CD14-positive monocyte (primary cell): ENCODE results near the gene TTLL11. TPM values are rescaled to one million over a fixed set of nuclear protein-coding genes. Genes with fewer than 3 reads are reported as not detected.

Experiments used
- DNase-seq, 3 donors: peaks; one replicate each; pipeline ENCODE4 v3.0.0-alpha.2; 2011 to 2022
- H2AFZ ChIP-seq: 2 replicates; pipeline ENCODE4 v1.6.0; 2012; ENCODE audit warnings: mild to moderate bottlenecking, low read depth, low read length, inconsistent platforms; ENCODE audit not compliant: insufficient read depth, poor library complexity, severe bottlenecking
- H3K27ac ChIP-seq, 2 donors: 1 replicate in 1 of 2; 2 replicates in 1 of 2; pipeline ENCODE4 v1.5.1; 2012 to 2013; ENCODE audit warnings: low read length in 2 of 2, control low read depth in 1 of 2, inconsistent platforms in 1 of 2, low read depth in 1 of 2, mild to moderate bottlenecking in 1 of 2
- H3K27me3 ChIP-seq, 2 donors: one replicate each; pipeline versions ENCODE4 v1.6.0 to v1.6.1; 2011 to 2013; ENCODE audit warnings: low read length in 2 of 2; ENCODE audit not compliant: control insufficient read depth in 2 of 2, insufficient read depth in 2 of 2
- H3K36me3 ChIP-seq, 2 donors: replicated peaks in 1 of 2; 1 replicate in 1 of 2; 2 replicates in 1 of 2; pipeline versions ENCODE4 v1.5.1 to v1.6.1; 2012 to 2013; ENCODE audit warnings: low read length in 2 of 2, control low read depth in 1 of 2, inconsistent platforms in 1 of 2, mild to moderate bottlenecking in 1 of 2; ENCODE audit not compliant: insufficient read depth in 2 of 2, control insufficient read depth in 1 of 2
- H3K4me1 ChIP-seq, 2 donors: 1 replicate in 1 of 2; 2 replicates in 1 of 2; pipeline versions ENCODE4 v1.5.1 to v1.6.1; 2012 to 2013; ENCODE audit warnings: low read length in 2 of 2, control low read depth in 1 of 2, inconsistent platforms in 1 of 2, mild to moderate bottlenecking in 1 of 2, moderate library complexity in 1 of 2; ENCODE audit not compliant: insufficient read depth in 2 of 2, control insufficient read depth in 1 of 2
- H3K4me2 ChIP-seq: replicated peaks from 2 replicates; pipeline ENCODE3; 2012; ENCODE audit warnings: low read length, moderate library complexity, mild to moderate bottlenecking; ENCODE audit not compliant: poor library complexity, severe bottlenecking; ENCODE audit errors: extremely low read depth
- H3K4me3 ChIP-seq, 3 experiments: fragments of 200-600 bp in 1 of 3; sonication (generic) in 1 of 3; replicated peaks in 1 of 3; 1 replicate in 2 of 3; 2 replicates in 1 of 3; pipeline ENCODE4 v1.5.1; 2011 to 2013; ENCODE audit warnings: low read length in 3 of 3, mild to moderate bottlenecking in 3 of 3, control low read depth in 2 of 3, low read depth in 2 of 3, inconsistent platforms in 1 of 3, moderate library complexity in 1 of 3
- H3K79me2 ChIP-seq: 2 replicates; pipeline ENCODE4 v1.6.0; 2012; ENCODE audit warnings: mild to moderate bottlenecking, control low read depth, inconsistent platforms, low read length, moderate library complexity; ENCODE audit not compliant: insufficient read depth
- H3K9ac ChIP-seq: 2 replicates; pipeline ENCODE4 v1.6.0; 2017; ENCODE audit warnings: low read length, mild to moderate bottlenecking; ENCODE audit not compliant: insufficient read depth, poor library complexity, severe bottlenecking
- H3K9me3 ChIP-seq, 2 donors: replicated peaks in 1 of 2; 1 replicate in 1 of 2; 2 replicates in 1 of 2; pipeline versions ENCODE4 v1.5.1 to v1.6.1; 2012 to 2013; ENCODE audit warnings: low read length in 2 of 2, control low read depth in 1 of 2; ENCODE audit not compliant: control insufficient read depth in 1 of 2, insufficient read depth in 1 of 2
- H4K20me1 ChIP-seq: 2 replicates; pipeline ENCODE4 v1.6.0; 2012; ENCODE audit warnings: mild to moderate bottlenecking, low read length, control low read depth, moderate library complexity; ENCODE audit not compliant: insufficient read depth
- H3K27ac Mint-ChIP-seq, 7 donors: one replicate each; pipeline ENCODE4 v1.8.0; 2020; ENCODE audit warnings: mild to moderate bottlenecking in 7 of 7, mixed read lengths in 7 of 7, moderate library complexity in 6 of 7, inconsistent platforms in 2 of 7
- H3K27me3 Mint-ChIP-seq, 3 donors: one replicate each; pipeline ENCODE4 v1.8.0; 2021 to 2022; ENCODE audit warnings: low read depth in 3 of 3, mild to moderate bottlenecking in 3 of 3, mixed read lengths in 3 of 3, moderate library complexity in 3 of 3, inconsistent platforms in 1 of 3
- H3K36me3 Mint-ChIP-seq, 2 donors: one replicate each; pipeline ENCODE4 v1.8.0; 2020; ENCODE audit warnings: mixed read lengths in 2 of 2, inconsistent platforms in 1 of 2, mild to moderate bottlenecking in 1 of 2
- H3K4me1 Mint-ChIP-seq: one replicate; pipeline ENCODE4 v1.8.0; 2020; ENCODE audit warnings: mild to moderate bottlenecking, mixed read lengths
- H3K4me3 Mint-ChIP-seq, 2 donors: one replicate each; pipeline ENCODE4 v1.8.0; 2020; ENCODE audit warnings: mild to moderate bottlenecking in 2 of 2, mixed read lengths in 2 of 2, moderate library complexity in 1 of 2
- H3K9me3 Mint-ChIP-seq, 7 donors: one replicate each; pipeline ENCODE4 v1.8.0; 2020 to 2022; ENCODE audit warnings: mixed read lengths in 7 of 7, mild to moderate bottlenecking in 6 of 7, moderate library complexity in 6 of 7, inconsistent platforms in 2 of 7
- CTCF ChIP-seq: fragments of 200-600 bp; IDR thresholded peaks from one replicate; pipeline ENCODE4 v1.8.0; 2022; ENCODE audit warnings: antibody characterized with exemption, mild to moderate bottlenecking
- WGBS: methylation state at CpG from one replicate; pipeline ENCODE4 v1.1.5; 2013; ENCODE audit warnings: missing lambda C conversion rate; ENCODE audit not compliant: insufficient coverage; 5-methylcytosine and 5-hydroxymethylcytosine counted together
- intact Hi-C, 2 donors: fragments of 100-400 bp; cut with micrococcal nuclease; formaldehyde crosslinking; loops; one replicate each; pipeline versions ENCODE4 v1.15.0 to v1.15.1; 2023
- polyA plus RNA-seq, 3 donors: library from polyadenylated mRNA; depleted of rRNA in 1 of 3; unstranded in 2 of 3; stranded (reverse) in 1 of 3; fragments of 300-500 nt in 2 of 3; fragments of >200 nt in 1 of 3; fragmentation: Illumina TruSeq in 2 of 3; gene quantifications; 1 replicate in 2 of 3; 2 replicates in 1 of 3; pipeline ENCODE4 v1.2.3, GENCODE V29; 2012 to 2021

Gene TTLL11
- polyA plus RNA-seq, 3 donors = 2.9 to 3.5 (median 3.1) TPM

- peaks cover 0 to 2% (median 0%) of the 10 kb centered on the region in 3 donors for H3K27me3 Mint-ChIP-seq
- Histone ChIP-seq H4K20me1 (no peaks in the 10 kb centered on the region), H3K79me2 (no peaks in the 10 kb centered on the region), H3K4me1 (no peaks in the 10 kb centered on the region), H3K27me3 (no peaks in the 10 kb centered on the region), H3K4me2 (no peak overlapping the region), H3K27ac (no peak overlapping the region), H3K9ac (no peak overlapping the region), H3K4me3 (no peak overlapping the region), H3K36me3 (no peaks in the 10 kb centered on the region), H2AFZ (no peak overlapping the region), H3K9me3 (no peaks in the 10 kb centered on the region)
- intact Hi-C loops = no loop called here
- 100% methylated on average over 1 of the region's 2 CpGs for whole genome bisulfite sequencing
- no peak for TF ChIP-seq CTCF
- H3K27ac Mint-ChIP-seq = no peak overlapping the region
- no peak overlapping the region for H3K4me3 Mint-ChIP-seq
- DNase-seq = no peak
- H3K4me1 Mint-ChIP-seq = no peaks in the 10 kb centered on the region
- H3K9me3 Mint-ChIP-seq = peaks cover 0 to 2% (median 0%) of the 10 kb centered on the region in 7 donors
- H3K36me3 Mint-ChIP-seq = no peaks in the 10 kb centered on the region
Observed at GRCh38 chr9:121943463-121943862, 149.6 kb downstream of the TTLL11 start.

GRCh38 chr9:121942866-121943382 is 150.2 kb downstream of the TTLL11 start:
- H3K27me3 Mint-ChIP-seq = no peaks in the 10 kb centered on the region
- no peak for DNase-seq
- H3K4me2 ChIP-seq = no peak overlapping the region
- H3K36me3 ChIP-seq = no peaks in the 10 kb centered on the region
- no peak overlapping the region for H3K4me3 Mint-ChIP-seq
- no peak overlapping the region for H3K27ac ChIP-seq
- H3K79me2 ChIP-seq = no peaks in the 10 kb centered on the region
- no peaks in the 10 kb centered on the region for H3K36me3 Mint-ChIP-seq
- intact Hi-C loops = no loop called here
- no peak overlapping the region for H3K27ac Mint-ChIP-seq
- no peaks in the 10 kb centered on the region for H3K4me1 Mint-ChIP-seq
- no peak overlapping the region for H3K4me3 ChIP-seq
- H3K9me3 ChIP-seq = no peaks in the 10 kb centered on the region
- peaks cover 0 to 2% (median 0%) of the 10 kb centered on the region in 7 donors for H3K9me3 Mint-ChIP-seq
- no peaks in the 10 kb centered on the region for H3K27me3 ChIP-seq
- WGBS = 100% methylated on average over 7 of the region's 15 CpGs
- H3K9ac ChIP-seq = no peak overlapping the region
- H2AFZ ChIP-seq = no peak overlapping the region
- no peak for TF ChIP-seq CTCF
- no peaks in the 10 kb centered on the region for H3K4me1 ChIP-seq
- no peaks in the 10 kb centered on the region for H4K20me1 ChIP-seq
